Measurements from ENCODE around the gene TASP1.

Gene TASP1

GRCh38 chr20:13342469-13343242 lies 296.1 kb downstream of the TASP1 start:
- TF ChIP-seq, protein P1, sequence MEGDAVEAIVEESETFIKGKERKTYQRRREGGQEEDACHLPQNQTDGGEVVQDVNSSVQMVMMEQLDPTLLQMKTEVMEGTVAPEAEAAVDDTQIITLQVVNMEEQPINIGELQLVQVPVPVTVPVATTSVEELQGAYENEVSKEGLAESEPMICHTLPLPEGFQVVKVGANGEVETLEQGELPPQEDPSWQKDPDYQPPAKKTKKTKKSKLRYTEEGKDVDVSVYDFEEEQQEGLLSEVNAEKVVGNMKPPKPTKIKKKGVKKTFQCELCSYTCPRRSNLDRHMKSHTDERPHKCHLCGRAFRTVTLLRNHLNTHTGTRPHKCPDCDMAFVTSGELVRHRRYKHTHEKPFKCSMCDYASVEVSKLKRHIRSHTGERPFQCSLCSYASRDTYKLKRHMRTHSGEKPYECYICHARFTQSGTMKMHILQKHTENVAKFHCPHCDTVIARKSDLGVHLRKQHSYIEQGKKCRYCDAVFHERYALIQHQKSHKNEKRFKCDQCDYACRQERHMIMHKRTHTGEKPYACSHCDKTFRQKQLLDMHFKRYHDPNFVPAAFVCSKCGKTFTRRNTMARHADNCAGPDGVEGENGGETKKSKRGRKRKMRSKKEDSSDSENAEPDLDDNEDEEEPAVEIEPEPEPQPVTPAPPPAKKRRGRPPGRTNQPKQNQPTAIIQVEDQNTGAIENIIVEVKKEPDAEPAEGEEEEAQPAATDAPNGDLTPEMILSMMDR (IDR thresholded peaks at IDR 0.05): no peak

DNA sequence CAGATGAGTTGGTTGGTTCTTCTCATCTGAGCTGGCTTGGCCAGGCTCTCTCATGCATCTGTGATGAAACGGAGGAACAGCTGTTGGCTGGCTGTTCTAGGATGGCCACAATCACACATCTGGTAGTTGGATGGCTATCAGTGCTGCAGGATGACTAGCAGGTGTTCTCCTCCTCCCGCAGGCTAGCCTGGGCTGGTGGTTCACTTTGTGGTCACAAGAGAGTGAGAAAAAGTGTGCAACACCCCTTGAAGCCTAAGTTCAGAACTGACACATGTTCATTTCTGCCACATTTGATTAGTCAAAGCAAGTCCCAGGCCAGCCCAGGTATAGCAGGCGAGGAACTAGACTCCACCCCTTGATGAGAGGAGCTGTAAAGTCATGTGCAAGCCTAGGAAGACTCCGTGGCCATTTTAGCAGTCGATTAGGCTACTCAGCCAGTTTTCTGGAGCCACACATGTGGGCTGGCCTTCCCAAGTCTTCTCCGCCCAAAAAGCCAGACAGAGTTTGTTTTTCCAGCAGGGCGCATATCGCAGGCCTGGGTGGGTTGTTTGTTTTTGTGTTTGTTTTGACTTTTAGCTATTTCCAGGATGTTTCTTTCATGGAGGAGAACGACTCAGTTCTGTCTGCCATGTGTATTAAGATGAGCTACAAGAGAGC lies 296.9 kb downstream of the TASP1 start:
- TF ChIP-seq, protein P1 (IDR thresholded peaks at IDR 0.05): no peak

- TF ChIP-seq, protein P1 (IDR thresholded peaks at IDR 0.05): no peak
Observed at GRCh38 chr20:13340088-13340487, 298.6 kb downstream of the TASP1 start.
